Tongue (tissue), 1 donor: Measurements from ENCODE around the gene OR6B3. TPM values are rescaled to one million over a fixed set of nuclear protein-coding genes. Genes with fewer than 3 reads are reported as not detected.

ENCODE experiments used
- total RNA-seq: library from RNA; depleted of rRNA; stranded (reverse); fragments of >200 nt; gene quantifications from one replicate; pipeline ENCODE4 v1.2.3, GENCODE V29; 2014

Gene OR6B3
- total RNA-seq, 1 donor from 2014 or later: not detected

Other genes with a start within 250 kb of the OR6B3 start
- 199 TPM for gene NDUFA10, start 28.2 kb downstream of the OR6B3 start, total RNA-seq
- gene OR6B2, start 23.1 kb downstream of the OR6B3 start, total RNA-seq: not detected
- 58.4 TPM for gene COPS9, start 82.8 kb upstream of the OR6B3 start, total RNA-seq
- not detected for gene OTOS, start 87.1 kb upstream of the OR6B3 start, total RNA-seq